PC-9 (cell line): ENCODE data around the gene LAMP1. TPM values are rescaled to one million over a fixed set of nuclear protein-coding genes. Genes with fewer than 3 reads are reported as not detected.
A peak's percentile ranks its signal among the peaks of the same experiment; 100 is the strongest.

ENCODE experiments used
- BruUV-seq: library from RNA; stranded (reverse); fragments of 400-500 nt; replicated peaks from 2 replicates; lab custom pipeline; 2021; lab: Mats Ljungman, UMichigan
- CTCF ChIA-PET: fragments of 300-600 bp; sonication (Branson Sonifier 250); formaldehyde crosslinking; loops from one replicate; lab custom pipeline; 2022; ENCODE audit warnings: antibody characterized with exemption; lab: Charles Lee
- POLR2A ChIA-PET: fragments of 300-600 bp; sonication (Branson Sonifier 250); formaldehyde crosslinking; loops from one replicate; lab custom pipeline; 2022; ENCODE audit warnings: antibody characterized with exemption; ENCODE audit not compliant: unreplicated experiment; lab: Charles Lee
- DNase-seq, 2 experiments: peaks; one replicate each; pipeline versions ENCODE4 v3.0.0 to v3.0.0-alpha.2; 2015 to 2022; ENCODE audit warnings: mixed read lengths in 1 of 2
- H2AFZ ChIP-seq: fragments of 200-600 bp; sonication (generic); 2 replicates; pipeline ENCODE4 v1.8.1; 2017; ENCODE audit warnings: antibody characterized with exemption
- H3F3A ChIP-seq: fragments of 200-600 bp; sonication (generic); 2 replicates; pipeline ENCODE4 v1.8.1; 2017; ENCODE audit warnings: antibody characterized with exemption, mild to moderate bottlenecking, low read depth; ENCODE audit not compliant: insufficient read depth
- H3K27ac ChIP-seq: fragments of 200-600 bp; sonication (generic); 2 replicates; pipeline ENCODE4 v1.6.1; 2016; ENCODE audit warnings: mixed run types
- H3K27me3 ChIP-seq: fragments of 200-600 bp; sonication (generic); 2 replicates; pipeline ENCODE4 v1.6.1; 2016; ENCODE audit warnings: low read depth, mixed run types; ENCODE audit not compliant: insufficient read depth
- H3K36me3 ChIP-seq: fragments of 200-600 bp; sonication (generic); 2 replicates; pipeline ENCODE4 v1.6.1; 2016; ENCODE audit warnings: low read depth, mixed run types
- H3K4me1 ChIP-seq: fragments of 200-600 bp; sonication (generic); replicated peaks from 2 replicates; pipeline ENCODE4 v1.6.1; 2016; ENCODE audit warnings: mixed run types; ENCODE audit not compliant: insufficient read depth
- H3K4me2 ChIP-seq: fragments of 200-600 bp; sonication (generic); 2 replicates; pipeline ENCODE4 v1.6.1; 2017; ENCODE audit warnings: mixed run types
- H3K4me3 ChIP-seq: fragments of 200-600 bp; sonication (generic); 2 replicates; pipeline ENCODE4 v1.6.1; 2016; ENCODE audit warnings: mixed run types
- H3K79me2 ChIP-seq: fragments of 200-600 bp; sonication (generic); 2 replicates; pipeline ENCODE4 v1.6.1; 2017; ENCODE audit warnings: low read depth, mixed run types
- H3K9me2 ChIP-seq: fragments of 200-600 bp; sonication (generic); 2 replicates; pipeline ENCODE4 v1.8.1; 2017; ENCODE audit warnings: mild to moderate bottlenecking; ENCODE audit not compliant: insufficient read depth
- H3K9me3 ChIP-seq: fragments of 200-600 bp; sonication (generic); 2 replicates; pipeline ENCODE4 v1.8.1; 2016; ENCODE audit warnings: low read depth; ENCODE audit not compliant: insufficient read depth
- H4K20me1 ChIP-seq: fragments of 200-600 bp; sonication (generic); 2 replicates; pipeline ENCODE4 v1.8.1; 2017; ENCODE audit not compliant: insufficient read depth
- EZH2 ChIP-seq: fragments of 200-600 bp; sonication (generic); IDR thresholded peaks from 2 replicates; pipeline ENCODE4 v1.8.0; 2017; ENCODE audit warnings: antibody characterized with exemption, low read depth
- intact Hi-C: fragments of 100-400 bp; cut with micrococcal nuclease; formaldehyde crosslinking; loops from one replicate; pipeline ENCODE4 v1.10.0; 2022; ENCODE audit not compliant: unreplicated experiment
- total RNA-seq: library from RNA; stranded (reverse); gene quantifications from 2 replicates; pipeline ENCODE4 v1.2.3, GENCODE V29; 2021
- TF ChIP-seq, protein P1 (sequence below): fragments of 200-600 bp; sonication (generic); conservative IDR thresholded peaks from 2 replicates; pipeline ENCODE4 v1.6.1; 2017; ENCODE audit warnings: mixed run types, antibody characterized with exemption, mild to moderate bottlenecking, moderate library complexity

The LAMP1 gene
- total RNA-seq, 1 experiment from 2014 or later = 186 TPM

DNA sequence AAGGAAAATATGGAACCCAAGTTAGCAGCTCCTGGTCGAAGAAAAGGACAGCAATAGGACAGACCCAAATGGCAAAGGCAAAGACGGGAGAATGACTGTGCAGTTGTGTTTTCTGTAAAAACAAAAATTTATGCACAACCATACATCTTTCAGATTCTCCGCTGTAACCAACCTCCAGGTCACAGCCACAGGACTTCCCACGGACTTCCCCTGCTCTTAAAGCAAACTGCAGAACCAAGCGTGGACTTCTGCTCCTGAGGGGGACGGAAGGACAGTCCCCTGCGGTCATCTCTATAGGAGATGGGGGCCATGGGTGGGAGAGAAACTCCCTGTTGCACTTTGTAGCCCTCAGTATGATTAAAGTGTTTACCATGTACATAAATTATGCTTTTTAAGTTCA lies 64.4 kb downstream of the LAMP1 start:
- 0 out of 2 replicates have a peak, but pooled peaks cover 5% of the 10 kb centered on the region for H4K20me1 ChIP-seq
- BruUV-seq = no TSS peak
- CTCF ChIA-PET = no interaction called here
- H2AFZ ChIP-seq = no peak overlapping the region
- H3K27me3 ChIP-seq = no peaks in the 10 kb centered on the region
- no peak overlapping the region for H3K4me2 ChIP-seq
- no peaks in the 10 kb centered on the region for H3K36me3 ChIP-seq
- peaks cover 4% of the 10 kb centered on the region; the same call in 1 of the 2 replicates for H3K79me2 ChIP-seq
- no peak overlapping the region for H3K4me3 ChIP-seq
- no peak overlapping the region for H3K27ac ChIP-seq
- intact Hi-C loops = no loop called here
- no peaks in the 10 kb centered on the region for H3K9me3 ChIP-seq
- peaks cover 19% of the 10 kb centered on the region; the same call in 1 of the 2 replicates for H3F3A ChIP-seq
- no peak for DNase-seq
- no peak for TF ChIP-seq EZH2
- TF ChIP-seq, protein P1, sequence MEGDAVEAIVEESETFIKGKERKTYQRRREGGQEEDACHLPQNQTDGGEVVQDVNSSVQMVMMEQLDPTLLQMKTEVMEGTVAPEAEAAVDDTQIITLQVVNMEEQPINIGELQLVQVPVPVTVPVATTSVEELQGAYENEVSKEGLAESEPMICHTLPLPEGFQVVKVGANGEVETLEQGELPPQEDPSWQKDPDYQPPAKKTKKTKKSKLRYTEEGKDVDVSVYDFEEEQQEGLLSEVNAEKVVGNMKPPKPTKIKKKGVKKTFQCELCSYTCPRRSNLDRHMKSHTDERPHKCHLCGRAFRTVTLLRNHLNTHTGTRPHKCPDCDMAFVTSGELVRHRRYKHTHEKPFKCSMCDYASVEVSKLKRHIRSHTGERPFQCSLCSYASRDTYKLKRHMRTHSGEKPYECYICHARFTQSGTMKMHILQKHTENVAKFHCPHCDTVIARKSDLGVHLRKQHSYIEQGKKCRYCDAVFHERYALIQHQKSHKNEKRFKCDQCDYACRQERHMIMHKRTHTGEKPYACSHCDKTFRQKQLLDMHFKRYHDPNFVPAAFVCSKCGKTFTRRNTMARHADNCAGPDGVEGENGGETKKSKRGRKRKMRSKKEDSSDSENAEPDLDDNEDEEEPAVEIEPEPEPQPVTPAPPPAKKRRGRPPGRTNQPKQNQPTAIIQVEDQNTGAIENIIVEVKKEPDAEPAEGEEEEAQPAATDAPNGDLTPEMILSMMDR = no peak
- H3K9me2 ChIP-seq = no peaks in the 10 kb centered on the region
- POLR2A ChIA-PET = no interaction called here
- H3K4me1 ChIP-seq = no peaks in the 10 kb centered on the region; the same call in 1 of the 2 replicates

DNA sequence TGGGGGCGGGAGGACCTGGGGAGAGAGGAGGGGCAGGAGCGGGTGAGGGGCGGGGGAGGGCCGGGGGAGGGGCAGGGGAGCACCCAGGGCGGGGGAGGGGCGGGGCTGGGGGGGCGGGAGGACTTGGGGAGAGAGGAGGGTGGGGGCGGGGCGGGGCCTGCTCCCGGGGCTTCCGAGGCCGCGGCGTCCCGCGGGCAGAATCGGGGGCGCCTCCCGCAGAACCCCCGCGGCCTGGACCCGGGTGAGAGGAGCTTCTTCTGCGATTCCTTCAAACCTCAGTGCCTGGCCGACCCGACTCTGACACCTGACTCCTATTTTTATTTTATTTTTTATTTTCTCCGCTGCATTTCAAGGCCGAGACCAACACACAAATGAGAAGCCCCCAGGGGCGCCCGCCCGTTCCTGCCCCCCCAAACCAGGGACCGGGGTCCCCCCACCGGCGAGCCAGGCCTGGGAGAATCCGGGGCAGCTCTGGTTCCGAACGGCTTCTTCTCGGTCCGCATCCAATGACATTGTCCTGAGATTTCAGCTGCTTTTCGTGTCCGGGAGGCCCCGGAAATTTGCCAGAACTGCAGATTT lies 67.4 kb downstream of the LAMP1 start:
- ChIA-PET CTCF (no interaction called here), POLR2A (no interaction called here)
- H2AFZ ChIP-seq = peak overlapping the region; percentile 75; the same call in 1 of the 2 replicates
- peaks cover 4% of the 10 kb centered on the region; the same call in 1 of the 2 replicates for H3K79me2 ChIP-seq
- intact Hi-C loops = no loop called here
- H3K36me3 ChIP-seq = no peaks in the 10 kb centered on the region
- H3F3A ChIP-seq = peaks cover 10% of the 10 kb centered on the region; the same call in 1 of the 2 replicates
- peak overlapping the region; percentile 48; the same call in 1 of the 2 replicates for H3K4me3 ChIP-seq
- no peaks in the 10 kb centered on the region for H3K9me2 ChIP-seq
- H3K9me3 ChIP-seq = no peaks in the 10 kb centered on the region
- peak overlapping the region; percentile 74 for H3K4me2 ChIP-seq
- H4K20me1 ChIP-seq = 0 out of 2 replicates have a peak, but pooled peaks cover 5% of the 10 kb centered on the region
- BruUV-seq = no TSS peak
- no peak overlapping the region for H3K27ac ChIP-seq
- DNase-seq = peak in 1 of 2 experiments; percentile 18
- no peak for TF ChIP-seq EZH2
- TF ChIP-seq, protein P1 = no peak
- H3K27me3 ChIP-seq = no peaks in the 10 kb centered on the region
- H3K4me1 ChIP-seq = no peaks in the 10 kb centered on the region; the same call in 1 of the 2 replicates

DNA sequence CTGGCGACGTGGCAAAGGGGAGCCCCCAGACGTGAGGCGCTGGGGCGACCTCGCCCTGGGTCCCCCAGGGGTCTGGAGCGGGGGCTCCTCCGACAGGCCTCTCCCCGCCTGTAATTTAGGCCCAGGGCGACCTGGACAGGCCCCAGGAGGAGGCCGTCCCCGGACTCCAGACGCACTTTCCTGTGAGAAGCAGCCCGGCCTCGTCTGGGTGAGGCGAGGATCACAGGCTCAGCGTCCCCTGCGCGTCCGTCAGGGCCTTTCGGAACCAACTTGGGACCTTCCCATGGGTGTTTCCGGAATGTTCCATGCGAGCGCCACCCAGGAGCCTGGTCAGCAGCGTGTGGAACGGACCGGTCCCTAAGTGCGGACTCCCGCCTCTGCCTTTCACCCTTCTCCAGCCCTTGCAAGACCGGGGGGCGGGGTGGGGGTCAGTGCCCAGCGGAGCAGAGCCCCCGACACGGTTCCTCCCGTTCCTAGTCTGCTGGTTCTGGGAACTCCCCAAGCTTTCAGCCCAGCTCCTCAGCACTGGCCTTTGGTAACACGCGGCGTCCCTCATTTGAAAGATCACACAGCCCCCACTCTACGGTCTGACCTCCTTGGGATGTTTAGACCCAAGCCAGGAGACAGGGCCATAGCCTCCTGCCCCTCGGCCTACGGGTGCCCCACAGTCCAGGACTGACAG lies 68.0 kb downstream of the LAMP1 start:
- Histone ChIP-seq H3K9me3 (no peaks in the 10 kb centered on the region), H3K36me3 (no peaks in the 10 kb centered on the region), H2AFZ (no peak overlapping the region), H3K27ac (no peak overlapping the region), H3K79me2 (peaks cover 4% of the 10 kb centered on the region; the same call in 1 of the 2 replicates), H4K20me1 (0 out of 2 replicates have a peak, but pooled peaks cover 5% of the 10 kb centered on the region), H3F3A (peaks cover 10% of the 10 kb centered on the region; the same call in 1 of the 2 replicates), H3K4me2 (peak overlapping the region; percentile 74; the same call in 1 of the 2 replicates), H3K4me1 (no peaks in the 10 kb centered on the region; the same call in 1 of the 2 replicates), H3K9me2 (no peaks in the 10 kb centered on the region), H3K27me3 (no peaks in the 10 kb centered on the region), H3K4me3 (no peak overlapping the region; the same call in 1 of the 2 replicates)
- ChIA-PET CTCF (no interaction called here), POLR2A (no interaction called here)
- BruUV-seq = no TSS peak
- no peak for DNase-seq
- TF ChIP-seq, protein P1 = no peak
- no peak for TF ChIP-seq EZH2
- intact Hi-C loops = no loop called here
